NOMO-1 (cell line): Measurements from ENCODE around the gene ANKRD23.
A peak's percentile ranks its signal among the peaks of the same experiment; 100 is the strongest.

Experiments
- DNase-seq, 2 experiments: peaks; one replicate each; lab custom pipeline; 2025; ENCODE audit not compliant: unreplicated experiment in 2 of 2; lab: John Stamatoyannopoulos, UW

Gene ANKRD23

DNA sequence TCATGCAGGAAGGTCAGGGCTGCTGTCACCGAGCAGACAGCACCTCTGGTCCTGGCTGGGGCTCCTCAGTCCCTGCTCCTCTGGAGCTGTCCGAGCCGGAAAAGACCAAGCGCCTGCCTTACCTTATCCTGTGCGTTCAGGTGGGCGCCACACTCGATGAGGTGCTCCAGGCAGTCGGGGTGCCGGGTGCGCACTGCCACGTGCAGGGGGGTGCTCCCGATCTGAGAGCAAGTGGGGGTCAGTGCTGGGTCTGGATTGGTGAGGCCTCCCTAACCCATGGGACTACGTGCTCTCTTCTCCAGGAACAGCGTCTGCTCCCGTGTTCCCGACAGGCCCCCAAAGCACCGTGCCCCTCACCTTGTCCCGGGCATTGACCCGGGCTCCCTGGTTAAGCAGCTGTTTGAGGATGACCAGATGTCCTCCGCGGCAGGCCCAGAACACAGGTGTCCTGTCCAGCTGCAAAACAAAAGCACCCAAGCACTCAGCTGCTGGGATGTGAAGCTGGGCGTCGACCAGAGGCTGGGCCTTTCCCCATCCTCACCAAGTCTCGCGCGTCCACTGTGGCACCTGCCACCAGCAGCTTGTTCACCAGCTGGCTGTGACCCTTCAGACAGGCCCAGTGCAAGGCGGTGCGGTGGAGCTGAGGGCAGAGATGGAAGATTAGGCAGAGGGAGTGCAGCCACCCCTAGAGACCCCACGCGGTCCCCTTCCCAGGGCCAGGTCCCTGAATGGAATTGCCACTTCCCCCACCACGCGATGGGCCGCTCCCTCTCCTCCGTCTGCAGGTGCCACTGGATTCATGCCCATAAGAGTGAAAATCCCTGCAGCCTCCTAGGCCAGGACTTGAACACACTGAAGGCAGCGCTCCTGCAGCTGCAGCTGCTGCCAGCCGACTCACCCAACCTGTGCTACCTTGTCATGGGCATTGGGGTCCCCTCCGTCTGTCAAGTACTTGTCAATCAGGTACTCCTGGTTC lies 3.7 kb downstream of the ANKRD23 start:
- no peak for DNase-seq

DNA sequence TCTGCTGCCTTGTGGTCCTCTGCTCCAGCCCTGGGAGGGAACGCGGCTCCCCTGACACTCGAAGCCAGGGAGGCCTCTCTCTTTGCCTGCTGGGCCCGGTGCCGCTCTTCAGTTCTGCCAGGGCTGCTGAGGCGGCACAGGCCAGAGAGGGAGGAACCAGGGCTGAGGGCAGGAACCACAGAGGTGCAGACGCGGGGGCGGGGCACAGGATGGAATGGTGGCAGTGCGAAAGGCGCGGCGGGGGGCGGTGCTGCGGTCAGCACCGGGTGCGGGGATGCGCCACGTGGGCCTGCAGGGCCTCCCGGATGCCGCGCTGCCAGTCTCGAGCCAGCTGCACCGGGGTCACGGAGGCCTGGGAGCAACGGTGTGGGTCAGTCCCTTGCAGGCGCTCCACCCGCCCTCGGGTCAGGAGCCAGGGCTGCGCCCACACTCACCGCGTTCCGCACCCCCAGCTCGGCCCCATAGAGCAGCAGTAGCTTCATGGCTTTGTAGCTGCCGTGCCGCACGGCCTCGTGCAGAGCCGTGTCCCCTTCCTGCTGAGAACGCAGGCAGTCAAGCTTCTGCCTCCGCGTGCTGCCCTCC lies 4.4 kb downstream of the ANKRD23 start:
- peak; percentile 71 to 79 for DNase-seq

GRCh38 chr2:96838345-96839292 lies 5.2 kb downstream of the ANKRD23 start:
- no peak for DNase-seq

- DNase-seq = no peak
These were observed 6.2 kb downstream of the ANKRD23 start for GRCh38 chr2:96837575-96837974.

DNA sequence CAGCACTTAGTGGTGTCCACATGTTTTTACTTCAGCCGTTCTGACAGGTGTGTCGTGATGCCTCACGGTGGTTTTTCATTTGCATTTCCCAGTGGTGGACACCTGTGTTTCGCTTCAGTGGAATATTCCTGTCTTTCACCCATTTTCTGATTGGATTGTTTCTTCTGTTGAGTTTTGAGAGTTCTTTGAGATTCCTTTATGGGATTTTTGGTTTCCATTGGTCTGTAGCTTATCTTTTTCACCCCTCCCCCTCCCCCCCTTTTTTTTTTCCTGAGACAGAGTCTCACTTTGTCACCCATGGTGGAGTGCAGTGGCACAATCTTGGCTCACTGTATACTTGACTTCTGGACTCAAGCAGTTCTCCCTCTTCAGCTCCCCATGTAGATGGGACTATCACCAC lies 8.0 kb downstream of the ANKRD23 start:
- DNase-seq = no peak

DNA sequence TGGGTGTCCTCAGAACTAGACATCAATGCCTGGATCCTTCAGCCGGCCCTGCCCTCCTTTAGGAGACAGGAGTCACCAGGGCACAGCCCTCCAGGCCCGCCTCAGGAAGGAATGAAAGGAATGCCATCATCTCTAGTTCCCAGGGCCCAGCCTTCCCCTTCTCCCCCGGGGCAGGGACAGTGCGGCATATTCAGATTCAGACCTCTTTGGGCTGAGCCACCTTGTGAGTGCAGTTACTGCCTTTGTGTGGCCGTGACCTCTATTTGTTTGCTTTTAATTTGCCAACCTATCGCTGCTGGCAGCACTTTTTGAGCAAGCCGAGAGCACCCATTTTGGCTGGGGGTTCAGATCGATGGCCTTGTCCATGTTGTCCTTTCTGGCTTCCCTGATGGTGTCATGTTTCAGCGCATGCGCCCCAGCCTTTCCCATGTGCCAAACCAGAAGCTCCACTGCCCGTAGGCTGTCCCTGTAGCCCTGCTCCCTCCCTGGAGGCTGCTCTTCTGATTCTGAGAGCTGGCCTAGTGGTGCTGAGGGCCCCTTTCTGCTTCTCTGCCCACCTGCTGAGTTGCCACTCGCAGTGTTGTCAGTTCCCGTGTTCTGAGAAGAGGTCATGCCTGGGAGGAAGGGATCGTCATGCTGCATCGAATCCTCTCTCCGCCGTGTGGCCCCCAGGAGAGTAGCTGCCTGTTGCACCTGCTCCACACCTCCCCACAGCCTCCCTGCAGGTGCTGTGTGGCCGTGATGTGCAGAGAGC lies 10.9 kb downstream of the ANKRD23 start:
- DNase-seq = no peak

DNA sequence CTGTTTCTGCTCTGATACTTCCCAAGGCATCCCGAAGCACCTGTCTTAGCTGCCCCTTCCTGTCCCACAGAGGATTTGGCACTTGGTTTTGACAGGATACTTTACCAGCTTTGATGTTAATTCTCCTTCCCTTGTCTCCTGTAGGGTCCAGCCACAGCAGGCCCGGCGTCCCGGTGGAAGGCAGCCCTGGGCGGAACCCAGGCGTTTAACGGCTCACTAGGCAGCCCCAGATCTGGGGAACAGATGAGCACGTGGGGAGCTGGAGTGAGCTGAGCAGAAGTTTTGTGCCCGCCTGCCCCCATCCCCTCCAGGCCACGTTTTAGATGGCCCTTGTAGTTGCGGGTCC lies 11.4 kb downstream of the ANKRD23 start:
- DNase-seq = no peak

DNA sequence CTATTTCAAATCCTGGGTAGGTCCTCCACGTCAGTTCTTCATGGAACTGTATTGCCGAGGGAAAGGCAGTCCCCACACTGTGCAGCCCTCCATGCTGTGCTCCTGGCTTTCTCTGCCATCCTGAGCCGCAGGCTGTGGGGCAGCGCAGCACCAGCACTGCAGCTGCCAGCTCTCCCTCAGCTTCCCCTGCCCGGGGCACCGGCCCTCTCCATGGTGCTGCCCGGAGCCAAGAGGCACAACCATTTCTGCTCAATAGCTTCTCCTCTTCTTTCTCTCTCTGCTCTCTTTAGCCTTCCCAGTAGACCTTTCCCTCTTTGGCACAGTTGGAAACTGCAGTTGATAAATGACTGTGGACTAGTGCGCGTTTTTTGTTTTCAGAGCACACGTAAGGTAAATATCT lies 12.1 kb downstream of the ANKRD23 start:
- no peak for DNase-seq

- DNase-seq = no peak
These were observed 13.7 kb downstream of the ANKRD23 start for GRCh38 chr2:96830044-96830562.

GRCh38 chr2:96828874-96829273 lies 14.9 kb downstream of the ANKRD23 start:
- DNase-seq = no peak

GRCh38 chr2:96828436-96828835 lies 15.4 kb downstream of the ANKRD23 start:
- no peak for DNase-seq

- DNase-seq = no peak
These were observed 17.1 kb downstream of the ANKRD23 start for GRCh38 chr2:96826546-96827278.

- DNase-seq = no peak
These were observed 18.8 kb downstream of the ANKRD23 start for GRCh38 chr2:96825057-96825456.

DNA sequence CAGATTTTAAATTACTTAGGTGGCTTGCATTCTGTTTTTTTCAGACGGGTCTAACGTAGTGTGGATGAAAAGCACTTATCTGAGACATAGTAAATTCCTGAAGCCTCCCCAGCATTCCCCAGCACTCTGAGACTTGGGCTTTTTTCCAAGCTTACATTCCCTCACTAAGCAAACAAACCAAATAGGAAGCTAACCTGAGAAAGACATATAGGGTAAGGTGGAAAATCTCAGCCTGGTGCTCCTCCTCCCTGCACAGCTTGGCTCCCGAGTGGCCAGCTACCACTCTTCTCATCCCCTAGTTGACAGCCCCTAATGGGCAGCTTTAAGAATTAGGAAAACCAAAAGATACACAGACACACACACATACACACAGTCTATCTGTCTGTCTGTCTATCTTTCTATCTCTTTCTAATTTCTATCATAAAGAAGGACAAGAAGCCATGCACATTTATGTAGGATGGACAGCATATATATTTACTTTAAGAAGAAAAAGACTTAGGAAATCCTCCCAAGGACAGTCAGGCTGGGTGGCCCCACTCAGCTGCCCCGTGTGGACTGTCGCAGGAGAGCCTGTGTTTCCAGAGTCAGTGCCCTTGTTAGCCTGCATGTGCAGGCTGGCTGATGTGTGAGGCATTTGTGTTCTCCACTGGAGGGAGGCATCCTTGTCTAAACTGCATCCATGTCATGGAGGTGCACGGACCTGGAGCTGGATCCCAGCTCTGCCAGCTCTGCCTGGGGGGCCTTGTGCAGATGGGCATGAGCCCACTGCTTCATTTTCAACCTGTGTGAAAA lies 19.5 kb downstream of the ANKRD23 start:
- no peak for DNase-seq

DNA sequence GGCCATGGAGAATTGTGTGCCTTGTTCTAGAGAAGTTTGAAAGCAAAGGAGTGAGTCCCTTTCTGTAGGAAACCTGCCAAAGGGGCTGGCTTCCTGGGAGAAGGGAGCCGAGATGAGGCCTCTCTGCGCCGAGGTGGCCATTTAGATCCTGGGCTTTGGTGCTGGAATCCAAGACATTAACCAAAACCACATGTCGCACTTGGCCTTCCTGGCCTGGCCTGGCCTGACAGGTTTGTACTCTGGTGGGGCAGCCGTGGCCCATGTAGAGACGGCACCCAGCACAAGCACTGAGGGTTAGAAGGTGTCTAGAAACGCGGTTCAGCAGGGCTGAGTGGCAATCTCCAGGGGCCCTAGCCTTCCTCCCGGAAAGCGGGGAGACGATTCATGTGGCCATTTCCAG lies 20.6 kb downstream of the ANKRD23 start:
- no peak for DNase-seq

DNA sequence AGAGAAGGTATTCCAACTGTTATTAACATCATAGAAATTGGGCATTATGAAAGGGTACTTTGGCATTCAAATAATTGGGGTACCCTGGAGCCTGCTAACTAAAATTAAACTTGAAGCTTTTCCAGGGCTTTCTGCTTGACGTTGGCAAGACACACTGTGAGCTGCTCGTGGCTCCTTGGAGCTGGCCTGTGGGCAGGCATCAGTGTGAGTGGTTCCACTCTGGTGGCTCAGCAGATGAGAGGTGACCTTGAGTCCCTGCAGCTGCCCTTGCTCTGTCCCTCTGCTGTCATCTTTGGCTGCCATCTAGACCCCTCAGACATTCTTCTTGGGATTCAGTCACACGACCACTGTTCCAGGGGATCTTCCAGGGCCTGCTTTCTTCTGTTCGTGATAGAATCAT lies 21.0 kb downstream of the ANKRD23 start:
- no peak for DNase-seq

GRCh38 chr2:96821113-96821675 lies 22.6 kb downstream of the ANKRD23 start:
- DNase-seq = no peak

DNA sequence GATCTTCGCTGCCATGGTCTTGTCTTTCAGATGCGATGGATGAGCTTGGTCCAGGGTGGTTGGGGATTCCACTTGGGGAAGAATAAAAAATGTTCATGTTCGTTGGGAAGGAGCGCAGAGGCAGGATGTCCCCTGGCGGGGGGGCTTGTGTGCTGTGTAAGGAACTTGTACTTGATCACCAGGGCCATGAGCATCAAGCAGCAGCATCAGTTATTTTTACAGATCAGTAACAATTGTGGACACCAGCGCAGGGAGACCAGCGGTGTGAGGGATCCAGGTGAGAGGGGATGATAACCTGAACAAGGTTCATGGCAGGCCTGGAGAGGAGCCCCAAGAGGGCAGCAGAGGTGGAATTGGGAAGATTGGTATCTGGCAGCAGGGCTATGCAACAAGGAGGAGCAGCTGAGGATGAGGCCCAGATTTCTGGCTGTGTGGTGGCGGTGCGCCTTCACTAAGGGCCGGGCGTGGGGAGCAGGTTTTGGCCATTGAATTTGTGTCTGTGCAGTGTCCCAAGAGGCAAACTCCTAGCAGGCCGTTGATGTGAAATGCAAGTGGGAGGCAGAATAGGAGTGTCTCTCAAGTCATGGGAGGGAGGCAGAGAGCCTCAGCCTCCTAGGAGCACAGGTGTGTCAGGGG lies 23.8 kb downstream of the ANKRD23 start:
- DNase-seq = no peak
